SK-N-DZ (cell line): Measurements from ENCODE around the gene OR6B3.
"Not testable (repeated sequence)": the region's sequence is repeated elsewhere in the genome, so short reads cannot be mapped to it uniquely, and the experiment has no call there.

Source experiments
- DNase-seq: peaks from one replicate; pipeline ENCODE4 v3.0.0-alpha.2; 2015; ENCODE audit warnings: low spot score

OR6B3 gene

GRCh38 chr2:240044096-240044495, 9.2 kb downstream of the OR6B3 start:
- not testable (repeated sequence) for DNase-seq

- DNase-seq = no peak
Observed at GRCh38 chr2:240043279-240043989, 9.9 kb downstream of the OR6B3 start.

- DNase-seq = no peak
Observed at GRCh38 chr2:240042740-240043139, 10.6 kb downstream of the OR6B3 start.

GRCh38 chr2:240041363-240041762, 12.0 kb downstream of the OR6B3 start:
- no peak for DNase-seq

- no peak for DNase-seq
Observed at GRCh38 chr2:240037358-240037757, 16.0 kb downstream of the OR6B3 start.

- no peak for DNase-seq
Observed at GRCh38 chr2:240033330-240033678, 20.0 kb downstream of the OR6B3 start.

- DNase-seq = no peak
Observed at GRCh38 chr2:240032406-240033329, 20.7 kb downstream of the OR6B3 start.

GRCh38 chr2:240030379-240031094, 22.8 kb downstream of the OR6B3 start, which contains the start of gene OR6B2:
Gene OR6B2 (minus strand): TSS chr2:240030429. CDS start chr2:240030429, 0 bp downstream.
- no peak for DNase-seq

GRCh38 chr2:240024766-240025165, 28.6 kb downstream of the OR6B3 start:
- DNase-seq = no peak

- DNase-seq = no peak
Observed at GRCh38 chr2:240023792-240024191, 29.5 kb downstream of the OR6B3 start.

- peak; percentile 63 for DNase-seq
Observed at GRCh38 chr2:240021488-240022104, 31.7 kb downstream of the OR6B3 start.

GRCh38 chr2:240018071-240018750, 35.1 kb downstream of the OR6B3 start:
- no peak for DNase-seq

GRCh38 chr2:240014327-240014726, 39.0 kb downstream of the OR6B3 start:
- DNase-seq = no peak

GRCh38 chr2:240013343-240013742, 40.0 kb downstream of the OR6B3 start:
- DNase-seq = no peak

GRCh38 chr2:240002983-240003382, 50.3 kb downstream of the OR6B3 start:
- no peak for DNase-seq

- no peak for DNase-seq
Observed at GRCh38 chr2:240000671-240001070, 52.6 kb downstream of the OR6B3 start.

GRCh38 chr2:239997686-239998409, 55.5 kb downstream of the OR6B3 start:
- DNase-seq = no peak
